ENCODE results near the gene PNPT1. TPM values are rescaled to one million over a fixed set of nuclear protein-coding genes. Genes with fewer than 3 reads are reported as not detected.

PNPT1 gene
- total and polyA plus RNA-seq, 2 of the 13 experiments (the other 11 are each of a cell fraction or from before 2014, with no cell fraction given) = 23.4 to 61.0 TPM

- ATAC-seq (no peak), FAIRE-seq (no peak), DNase-seq (ENCODE audit: low spot score) (no peak)
- Histone ChIP-seq H3K79me2 (ENCODE audit: insufficient read depth, low read length) (peaks cover 11% of the 10 kb centered on the region), H3K4me3 (replicated peaks in 1 of 3; ENCODE audit: insufficient read depth in 1 of 3, low read depth in 2 of 3, low read length in 3 of 3) (no peak overlapping the region), H3K27me3 (ENCODE audit: control insufficient read depth in 1 of 2, insufficient read depth in 2 of 2, low read length in 2 of 2) (no peaks in the 10 kb centered on the region), H3K4me2 (ENCODE audit: low read depth, low read length) (no peak overlapping the region), H2AFZ (ENCODE audit: low read length) (no peak overlapping the region), H3K9ac (ENCODE audit: insufficient read depth, low read depth, low read length) (no peak overlapping the region), H3K9me3 (ENCODE audit: low read length) (no peaks in the 10 kb centered on the region), H3K36me3 (replicated peaks in 1 of 2; ENCODE audit: control insufficient read depth in 1 of 2, insufficient read depth in 2 of 2, low read length in 2 of 2) (peaks cover 6 to 45% of the 10 kb centered on the region in 2 experiments), H3K4me1 (ENCODE audit: insufficient read depth, low read length) (no peaks in the 10 kb centered on the region), H4K20me1 (ENCODE audit: insufficient read depth, low read length) (no peaks in the 10 kb centered on the region; the same call in 1 of the 2 replicates), H3K27ac (ENCODE audit: extremely low read length, insufficient read depth, low read length) (no peak overlapping the region)
- no TSS peak for BruUV-seq (replicated peaks)
- POLR2A ChIA-PET = interaction anchor here (1.5 kb wide), 1 partner anchor 22 kb away, joined by 3 read pairs; the partner anchor contains the start of gene PPP4R3B
- TF ChIP-seq PHF20 (CRISPR knock-in tag; IDR thresholded peaks at IDR 0.05) (no peak), FOXM1 (CRISPR knock-in tag; IDR thresholded peaks at IDR 0.05) (no peak), CBX5 (CRISPR knock-in tag; IDR thresholded peaks at IDR 0.05; ENCODE audit: borderline replicate concordance) (no peak), CEBPB (IDR thresholded peaks at IDR 0.05; ENCODE audit: borderline replicate concordance, low read depth, low read length) (peak; percentile 19; the same call in 1 of the 2 replicates), ZNF609 (CRISPR knock-in tag; IDR thresholded peaks at IDR 0.05; ENCODE audit: borderline replicate concordance) (no peak)
- intact Hi-C loops (cut with micrococcal nuclease; ENCODE audit: unreplicated experiment) = no loop called here
- CTCF ChIA-PET (ENCODE audit: low intra/inter-chr PET ratio, low total read pairs) = no interaction called here
- in situ Hi-C loops (cut with HindIII; ENCODE audit: extremely low pct_ligation_motif_present, low pct_unique_long_range_greater_than_20kb) = no loop called here
Measured at GRCh38 chr2:55595536-55595935, 98.1 kb downstream of the PNPT1 start.
